Breast epithelium (tissue), 4 donors: ENCODE data around the gene PDE4D. TPM values are rescaled to one million over a fixed set of nuclear protein-coding genes. Genes with fewer than 3 reads are reported as not detected.
A peak's percentile ranks its signal among the peaks of the same experiment; 100 is the strongest.

Experiments
- DNase-seq, 2 donors: peaks; one replicate each; pipeline ENCODE4 v3.0.0-alpha.2; 2019; ENCODE audit warnings: low spot score in 2 of 2
- H3K27ac ChIP-seq, 2 donors: fragments of 200-600 bp; sonication (generic) in 1 of 2; one replicate each; pipeline ENCODE4 v1.5.1; 2016 to 2019; ENCODE audit warnings: mild to moderate bottlenecking in 1 of 2
- H3K27me3 ChIP-seq, 2 donors: fragments of 200-600 bp; sonication (generic) in 1 of 2; one replicate each; pipeline versions ENCODE4 v1.5.1 to v1.6.0; 2017 to 2019; ENCODE audit warnings: control low read depth in 1 of 2, mild to moderate bottlenecking in 1 of 2
- H3K36me3 ChIP-seq: fragments of 200-600 bp; one replicate; pipeline ENCODE4 v1.5.1; 2019
- H3K4me1 ChIP-seq, 2 donors: fragments of 200-600 bp; sonication (generic); one replicate each; pipeline ENCODE4 v1.5.1; 2016 to 2019; ENCODE audit warnings: control low read depth in 1 of 2
- H3K4me3 ChIP-seq, 3 donors: fragments of 200-600 bp; sonication (generic); 1 replicate in 2 of 3; 2 replicates in 1 of 3; pipeline ENCODE4 v1.5.1; 2016 to 2019; ENCODE audit warnings: mild to moderate bottlenecking in 3 of 3, moderate library complexity in 2 of 3
- H3K9me3 ChIP-seq, 2 donors: fragments of 200-600 bp; sonication (generic) in 1 of 2; one replicate each; pipeline ENCODE4 v1.5.1; 2016 to 2019; ENCODE audit warnings: control low read depth in 1 of 2
- POLR2A ChIP-seq: fragments of 450-650 bp; IDR thresholded peaks from one replicate; pipeline ENCODE4 v1.6.1; 2016; ENCODE audit warnings: antibody characterized with exemption, mild to moderate bottlenecking, moderate library complexity
- POLR2AphosphoS5 ChIP-seq, 3 donors: sonication (generic); formaldehyde crosslinking; IDR thresholded peaks; one replicate each; pipeline ENCODE4 v1.6.1; 2017; ENCODE audit warnings: antibody characterized with exemption in 3 of 3
- intact Hi-C: fragments of 100-400 bp; cut with DNase I; formaldehyde crosslinking; loops from one replicate; pipeline ENCODE4 v1.15.1; 2023; ENCODE audit warnings: low total_unique reads
- total RNA-seq, 3 donors: library from RNA; depleted of rRNA; stranded (reverse); fragments of >200 nt; gene quantifications; one replicate each; pipeline ENCODE4 v1.1.0, GENCODE V29; 2016
- TF ChIP-seq, protein P1 (sequence below), 3 donors: fragments of 450-650 bp; IDR thresholded peaks; one replicate each; pipeline ENCODE4 v1.5.1; 2016 to 2017; ENCODE audit warnings: antibody characterized with exemption in 3 of 3, mild to moderate bottlenecking in 3 of 3, moderate library complexity in 3 of 3

PDE4D gene
- total RNA-seq, 3 donors from 2014 or later, result 14.4 to 37.4 (median 28.2) TPM

DNA sequence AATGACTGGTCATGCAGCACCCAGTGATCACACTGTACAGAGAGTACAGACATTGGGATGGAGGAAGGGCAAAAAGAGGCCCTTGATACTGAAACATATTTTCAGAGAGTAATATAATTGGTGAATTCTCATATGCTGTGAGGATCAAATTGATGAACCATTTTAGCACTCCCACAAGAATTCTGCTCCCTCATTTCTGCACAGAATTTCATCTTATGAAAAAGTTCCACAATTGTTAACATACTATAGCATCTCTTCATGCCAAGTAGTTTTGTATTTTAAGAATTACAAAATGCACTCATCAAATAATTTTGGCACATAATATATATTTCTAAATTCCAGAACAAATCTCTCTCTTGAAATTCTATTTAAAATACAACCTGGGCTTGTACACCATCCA, 351.2 kb downstream of the PDE4D start:
- no peaks in the 10 kb centered on the region for H3K4me1 ChIP-seq
- H3K4me3 ChIP-seq, result no peak overlapping the region
- no peaks in the 10 kb centered on the region for H3K27me3 ChIP-seq
- H3K9me3 ChIP-seq, result no peaks in the 10 kb centered on the region
- intact Hi-C loops, result no loop called here
- TF ChIP-seq, protein P1, sequence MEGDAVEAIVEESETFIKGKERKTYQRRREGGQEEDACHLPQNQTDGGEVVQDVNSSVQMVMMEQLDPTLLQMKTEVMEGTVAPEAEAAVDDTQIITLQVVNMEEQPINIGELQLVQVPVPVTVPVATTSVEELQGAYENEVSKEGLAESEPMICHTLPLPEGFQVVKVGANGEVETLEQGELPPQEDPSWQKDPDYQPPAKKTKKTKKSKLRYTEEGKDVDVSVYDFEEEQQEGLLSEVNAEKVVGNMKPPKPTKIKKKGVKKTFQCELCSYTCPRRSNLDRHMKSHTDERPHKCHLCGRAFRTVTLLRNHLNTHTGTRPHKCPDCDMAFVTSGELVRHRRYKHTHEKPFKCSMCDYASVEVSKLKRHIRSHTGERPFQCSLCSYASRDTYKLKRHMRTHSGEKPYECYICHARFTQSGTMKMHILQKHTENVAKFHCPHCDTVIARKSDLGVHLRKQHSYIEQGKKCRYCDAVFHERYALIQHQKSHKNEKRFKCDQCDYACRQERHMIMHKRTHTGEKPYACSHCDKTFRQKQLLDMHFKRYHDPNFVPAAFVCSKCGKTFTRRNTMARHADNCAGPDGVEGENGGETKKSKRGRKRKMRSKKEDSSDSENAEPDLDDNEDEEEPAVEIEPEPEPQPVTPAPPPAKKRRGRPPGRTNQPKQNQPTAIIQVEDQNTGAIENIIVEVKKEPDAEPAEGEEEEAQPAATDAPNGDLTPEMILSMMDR (IDR thresholded peaks at IDR 0.05), result no peak
- TF ChIP-seq POLR2A, result no peak
- TF ChIP-seq POLR2AphosphoS5 (IDR thresholded peaks at IDR 0.05), result no peak
- peak overlapping the region in 1 of 2 donors; percentile 65 for H3K27ac ChIP-seq
- no peak for DNase-seq
- no peaks in the 10 kb centered on the region for H3K36me3 ChIP-seq

DNA sequence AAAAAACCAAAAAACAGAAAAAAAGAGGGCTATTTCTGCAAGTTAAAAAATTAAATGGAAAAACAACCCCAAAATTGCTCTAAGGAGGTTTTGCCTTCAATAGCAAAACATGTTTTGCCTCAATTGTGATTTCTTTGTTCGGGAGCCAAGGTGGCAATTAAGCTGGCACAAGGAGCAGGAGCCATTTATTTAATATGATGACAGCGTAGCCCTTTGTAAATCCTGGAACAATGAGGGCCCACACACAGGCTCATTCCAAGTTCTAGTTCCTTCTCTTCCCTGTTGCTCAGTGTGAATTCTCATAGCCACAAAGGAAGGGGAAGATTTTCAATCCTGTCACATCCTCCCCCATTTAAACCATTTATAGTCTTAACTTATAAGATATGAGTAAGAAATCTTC, 353.2 kb downstream of the PDE4D start:
- Histone ChIP-seq H3K27ac (no peak overlapping the region), H3K27me3 (no peaks in the 10 kb centered on the region), H3K4me1 (no peaks in the 10 kb centered on the region), H3K36me3 (no peaks in the 10 kb centered on the region), H3K4me3 (no peak overlapping the region), H3K9me3 (no peaks in the 10 kb centered on the region)
- TF ChIP-seq POLR2A, result no peak
- TF ChIP-seq, protein P1 (IDR thresholded peaks at IDR 0.05), result no peak
- TF ChIP-seq POLR2AphosphoS5 (IDR thresholded peaks at IDR 0.05), result no peak
- DNase-seq, result peak in 1 of 2 donors; percentile 32
- intact Hi-C loops, result no loop called here

DNA sequence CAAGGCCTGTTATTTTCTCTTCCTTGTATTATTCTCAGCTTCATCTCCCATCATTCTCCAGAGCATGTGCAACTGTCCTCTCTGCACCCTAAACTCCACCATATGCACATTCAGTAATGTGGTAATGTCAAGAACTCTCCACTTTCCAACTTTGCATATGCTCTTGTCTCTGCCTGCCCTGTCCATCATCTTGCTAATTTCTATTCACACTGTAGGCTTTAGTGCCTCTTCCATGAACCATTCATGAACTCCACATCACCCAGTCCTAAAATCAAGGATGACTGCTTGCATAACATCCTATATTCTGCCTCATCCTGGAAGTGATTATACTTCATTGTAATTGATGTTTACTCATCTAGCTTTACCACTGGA, 354.8 kb downstream of the PDE4D start:
- no peak for DNase-seq

DNA sequence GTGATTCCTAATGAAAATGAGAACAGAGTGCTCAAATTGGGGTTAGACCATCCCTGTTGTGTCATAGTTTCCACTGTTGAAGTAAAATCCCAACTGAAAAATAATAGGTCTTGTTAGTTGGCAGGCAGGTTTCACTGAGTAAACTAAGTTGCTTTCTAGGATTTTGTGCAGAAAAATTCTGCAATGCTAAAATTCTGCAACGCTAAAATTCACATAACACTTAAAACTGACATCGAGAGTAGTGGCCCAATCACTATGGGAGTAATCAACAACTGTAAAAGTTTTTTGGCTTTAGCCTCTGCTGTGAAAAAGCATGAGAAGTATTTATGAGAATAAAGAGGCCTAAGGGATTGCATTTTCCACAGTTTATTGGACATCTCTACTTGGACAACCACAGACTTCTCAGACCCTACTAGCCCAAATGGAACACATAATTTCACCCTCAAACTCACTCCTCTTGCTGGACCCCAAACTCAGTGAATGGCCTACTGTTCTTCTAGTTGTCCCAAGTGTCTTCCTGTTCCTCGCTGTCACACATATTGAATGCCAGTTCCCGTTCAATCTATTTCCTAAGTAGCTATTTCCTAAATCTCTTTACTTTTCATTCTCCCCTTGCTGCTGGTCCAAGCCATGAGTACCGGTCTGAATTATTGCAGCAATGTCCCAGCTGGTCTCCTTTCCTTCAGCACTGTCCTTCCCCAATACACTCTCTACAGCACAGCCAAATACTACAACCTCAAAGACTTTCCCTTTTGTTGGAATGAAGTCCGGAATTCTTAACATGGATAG, 355.4 kb downstream of the PDE4D start:
- intact Hi-C loops, result no loop called here
- Histone ChIP-seq H3K27ac (no peak overlapping the region), H3K4me1 (no peaks in the 10 kb centered on the region), H3K27me3 (no peaks in the 10 kb centered on the region), H3K4me3 (no peak overlapping the region), H3K36me3 (no peaks in the 10 kb centered on the region), H3K9me3 (no peaks in the 10 kb centered on the region)
- TF ChIP-seq, protein P1 (IDR thresholded peaks at IDR 0.05), result no peak
- DNase-seq, result no peak

More for the DNA sequence above, 354.8 kb downstream of the PDE4D start:
- Histone ChIP-seq H3K36me3 (no peaks in the 10 kb centered on the region), H3K27me3 (no peaks in the 10 kb centered on the region), H3K4me1 (no peaks in the 10 kb centered on the region), H3K27ac (no peak overlapping the region), H3K4me3 (no peak overlapping the region), H3K9me3 (no peaks in the 10 kb centered on the region)
- no peak for TF ChIP-seq POLR2A
- TF ChIP-seq POLR2AphosphoS5 (IDR thresholded peaks at IDR 0.05), result no peak
- TF ChIP-seq, protein P1 (IDR thresholded peaks at IDR 0.05), result no peak
- intact Hi-C loops, result no loop called here

- Histone ChIP-seq H3K36me3 (no peaks in the 10 kb centered on the region), H3K27ac (no peak overlapping the region), H3K27me3 (no peaks in the 10 kb centered on the region), H3K4me3 (no peak overlapping the region), H3K4me1 (no peaks in the 10 kb centered on the region), H3K9me3 (no peaks in the 10 kb centered on the region)
- TF ChIP-seq POLR2A, result no peak
- no peak for DNase-seq
- intact Hi-C loops, result no loop called here
These were observed 356.7 kb downstream of the PDE4D start for GRCh38 chr5:59536875-59537274.
